Loucy (cell line): ENCODE measurements around the gene DMPK.

ENCODE experiments used
- CTCF ChIP-seq: fragments of 200-600 bp; sonication (generic); conservative IDR thresholded peaks from 2 replicates; pipeline ENCODE4 v1.5.1; 2014; ENCODE audit warnings: mild to moderate bottlenecking, antibody characterized with exemption, low read length
- EZH2phosphoT487 ChIP-seq: fragments of 200-600 bp; IDR thresholded peaks from 2 replicates; pipeline ENCODE4 v1.6.1; 2018; ENCODE audit warnings: antibody characterized with exemption, mild to moderate bottlenecking, moderate library complexity, borderline replicate concordance

GRCh38 chr19:45782162-45782691, at the start of gene DMPK:
- TF ChIP-seq CTCF (no peak), EZH2phosphoT487 (no peak)
